Activated CD4-positive, alpha-beta T cell treated with anti-CD3 and anti-CD28 coated beads, Interleukin-2, amount 50 U/mL, for 16 hours (primary cell): ENCODE results near the gene CA5A.
A peak's percentile ranks its signal among the peaks of the same experiment; 100 is the strongest.
"Not testable (repeated sequence)": the region's sequence is repeated elsewhere in the genome, so short reads cannot be mapped to it uniquely, and the experiment has no call there.

Experiments used
- DNase-seq: peaks from one replicate; pipeline ENCODE4 v3.0.0-alpha.2; 2020

Gene CA5A

GRCh38 chr16:87891764-87892163, 44.6 kb downstream of the CA5A start:
- DNase-seq: no peak

- peak; percentile 42 for DNase-seq
Observed at GRCh38 chr16:87889762-87890161, 46.6 kb downstream of the CA5A start.

- DNase-seq: not testable (repeated sequence)
Observed at GRCh38 chr16:87888346-87888745, 48.0 kb downstream of the CA5A start.

GRCh38 chr16:87887931-87888330, 48.4 kb downstream of the CA5A start:
- DNase-seq: not testable (repeated sequence)

GRCh38 chr16:87885371-87885967, 50.9 kb downstream of the CA5A start:
- DNase-seq: not testable (repeated sequence)

- no peak for DNase-seq
Observed at GRCh38 chr16:87882436-87883019, 53.8 kb downstream of the CA5A start.

- no peak for DNase-seq
Observed at GRCh38 chr16:87881324-87882200, 54.8 kb downstream of the CA5A start.

GRCh38 chr16:87880117-87880696, 56.1 kb downstream of the CA5A start:
- no peak for DNase-seq

GRCh38 chr16:87879411-87880013, 56.8 kb downstream of the CA5A start:
- not testable (repeated sequence) for DNase-seq

- DNase-seq: no peak
Observed at GRCh38 chr16:87878704-87879103, 57.6 kb downstream of the CA5A start.

- DNase-seq: no peak
Observed at GRCh38 chr16:87877942-87878507, 58.3 kb downstream of the CA5A start.

- peak; percentile 94 for DNase-seq
Observed at GRCh38 chr16:87874639-87875427, 61.5 kb downstream of the CA5A start.

GRCh38 chr16:87870418-87871291, 65.7 kb downstream of the CA5A start:
- not testable (repeated sequence) for DNase-seq

GRCh38 chr16:87869879-87870417, 66.4 kb downstream of the CA5A start:
- DNase-seq: not testable (repeated sequence)

- peak; percentile 91 for DNase-seq
Observed at GRCh38 chr16:87869061-87869878, 67.1 kb downstream of the CA5A start, which contains the start of gene SLC7A5. SLC7A5 (minus strand) TSS chr16:87869507; CDS start chr16:87869422, 85 bp downstream.

- peak; percentile 88 for DNase-seq
Observed at GRCh38 chr16:87868254-87869029, 67.9 kb downstream of the CA5A start.

- peak; percentile 71 for DNase-seq
Observed at GRCh38 chr16:87865902-87866555, 70.3 kb downstream of the CA5A start.
